GM03348 (cell line): ENCODE data around the gene CGN.

Experiments used
- DNase-seq: peaks from one replicate; pipeline ENCODE4 v3.0.0; 2012; ENCODE audit warnings: low spot score

Gene CGN

GRCh38 chr1:151523326-151523725 is 12.1 kb downstream of the CGN start:
- DNase-seq = no peak

- DNase-seq = no peak
Measured at GRCh38 chr1:151524736-151525135, 13.5 kb downstream of the CGN start.

GRCh38 chr1:151526735-151527525 is 15.7 kb downstream of the CGN start:
- no peak for DNase-seq

- no peak for DNase-seq
Measured at GRCh38 chr1:151529211-151529702, 18.1 kb downstream of the CGN start.

- no peak for DNase-seq
Measured at GRCh38 chr1:151529781-151530180, 18.6 kb downstream of the CGN start.

- no peak for DNase-seq
Measured at GRCh38 chr1:151530461-151530860, 19.3 kb downstream of the CGN start.

- DNase-seq = no peak
Measured at GRCh38 chr1:151533870-151534269, 22.7 kb downstream of the CGN start.

GRCh38 chr1:151534662-151535278 is 23.6 kb downstream of the CGN start:
- peak; percentile 86 for DNase-seq

- DNase-seq = no peak
Measured at GRCh38 chr1:151535326-151536271, 24.4 kb downstream of the CGN start.

- no peak for DNase-seq
Measured at GRCh38 chr1:151536499-151536898, 25.3 kb downstream of the CGN start.

- peak; percentile 87 for DNase-seq
Measured at GRCh38 chr1:151537112-151537511, 25.9 kb downstream of the CGN start.

GRCh38 chr1:151539321-151540020 is 28.3 kb downstream of the CGN start:
- peak; percentile 67 for DNase-seq

GRCh38 chr1:151540021-151540981 is 29.1 kb downstream of the CGN start, which contains the start of gene TUFT1:
TUFT1 (plus strand) TSS chr1:151540309; CDS start chr1:151540367, 58 bp downstream.
- peak; percentile 93 for DNase-seq

GRCh38 chr1:151540982-151541377 is 29.8 kb downstream of the CGN start:
- peak; percentile 27 for DNase-seq

- DNase-seq = no peak
Measured at GRCh38 chr1:151541752-151542151, 30.6 kb downstream of the CGN start.

- DNase-seq = peak; percentile 88
Measured at GRCh38 chr1:151542710-151543129, 31.5 kb downstream of the CGN start.

GRCh38 chr1:151545542-151545941 is 34.4 kb downstream of the CGN start:
- DNase-seq = no peak

- DNase-seq = no peak
Measured at GRCh38 chr1:151546011-151546925, 35.1 kb downstream of the CGN start.
